Measurements from ENCODE around the gene OOSP3. TPM values are rescaled to one million over a fixed set of nuclear protein-coding genes. Genes with fewer than 3 reads are reported as not detected.

OOSP3 gene
- total RNA-seq, 6 experiments from 2014 or later: not detected

DNA sequence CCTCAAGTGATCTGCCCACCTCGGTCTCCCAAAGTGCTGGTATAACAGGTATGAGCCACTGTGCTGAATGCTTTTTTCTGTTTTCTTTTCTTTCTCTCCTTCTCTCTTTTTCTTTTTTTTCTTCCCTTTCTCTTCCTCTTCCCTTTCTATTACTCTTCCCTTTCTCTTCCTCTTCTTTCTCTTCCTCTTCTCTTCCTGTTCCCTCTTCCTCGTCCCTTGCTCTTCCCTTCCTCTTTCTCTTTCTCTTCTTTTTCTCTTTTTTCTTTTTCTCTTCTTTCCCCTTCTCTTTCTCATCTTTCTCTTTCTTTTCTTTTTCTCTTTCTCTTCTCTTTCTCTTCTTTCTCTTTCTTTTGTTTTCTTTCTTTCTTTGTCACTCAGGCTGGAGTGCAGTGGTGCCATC, 60.9 kb downstream of the OOSP3 start:
- ATAC-seq (no peak), DNase-seq (no peak)
- Histone ChIP-seq H3K9me3 (no peaks in the 10 kb centered on the region), H3K27ac (no peak overlapping the region), H3K36me3 (no peaks in the 10 kb centered on the region), H3K27me3 (no peaks in the 10 kb centered on the region), H3K4me3 (no peak overlapping the region), H3K4me1 (no peaks in the 10 kb centered on the region)
- 50% methylated on average over 2 of the region's 2 CpGs for WGBS (ENCODE audit: insufficient coverage, low coverage, low lambda C conversion rate, missing lambda C conversion rate)
- intact Hi-C loops (cut with DNase I): no loop called here
- TF ChIP-seq POLR2A (IDR thresholded peaks at IDR 0.05): no peak
- TF ChIP-seq, protein P1, sequence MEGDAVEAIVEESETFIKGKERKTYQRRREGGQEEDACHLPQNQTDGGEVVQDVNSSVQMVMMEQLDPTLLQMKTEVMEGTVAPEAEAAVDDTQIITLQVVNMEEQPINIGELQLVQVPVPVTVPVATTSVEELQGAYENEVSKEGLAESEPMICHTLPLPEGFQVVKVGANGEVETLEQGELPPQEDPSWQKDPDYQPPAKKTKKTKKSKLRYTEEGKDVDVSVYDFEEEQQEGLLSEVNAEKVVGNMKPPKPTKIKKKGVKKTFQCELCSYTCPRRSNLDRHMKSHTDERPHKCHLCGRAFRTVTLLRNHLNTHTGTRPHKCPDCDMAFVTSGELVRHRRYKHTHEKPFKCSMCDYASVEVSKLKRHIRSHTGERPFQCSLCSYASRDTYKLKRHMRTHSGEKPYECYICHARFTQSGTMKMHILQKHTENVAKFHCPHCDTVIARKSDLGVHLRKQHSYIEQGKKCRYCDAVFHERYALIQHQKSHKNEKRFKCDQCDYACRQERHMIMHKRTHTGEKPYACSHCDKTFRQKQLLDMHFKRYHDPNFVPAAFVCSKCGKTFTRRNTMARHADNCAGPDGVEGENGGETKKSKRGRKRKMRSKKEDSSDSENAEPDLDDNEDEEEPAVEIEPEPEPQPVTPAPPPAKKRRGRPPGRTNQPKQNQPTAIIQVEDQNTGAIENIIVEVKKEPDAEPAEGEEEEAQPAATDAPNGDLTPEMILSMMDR (IDR thresholded peaks at IDR 0.05): no peak

DNA sequence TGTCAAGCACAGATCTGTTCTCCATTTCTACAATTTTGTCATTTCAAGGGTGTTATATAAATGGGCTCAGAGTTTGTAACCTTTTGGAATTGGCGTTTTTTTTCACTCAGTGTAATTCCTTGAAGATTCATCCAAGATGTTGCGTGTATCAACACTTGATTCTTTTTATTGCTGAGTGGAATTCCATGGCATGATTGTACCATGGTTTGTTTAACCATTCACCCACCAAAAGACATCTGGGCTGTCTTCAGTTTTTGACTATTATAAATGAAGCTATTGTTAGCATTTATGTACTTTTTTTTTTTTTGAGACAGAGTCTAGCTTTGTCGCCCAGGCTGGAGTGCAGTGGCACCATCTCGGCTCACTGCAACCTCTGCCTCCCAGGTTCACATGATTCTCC, 62.5 kb downstream of the OOSP3 start:
- Histone ChIP-seq H3K4me1 (no peaks in the 10 kb centered on the region), H3K27me3 (no peaks in the 10 kb centered on the region), H3K4me3 (no peak overlapping the region), H3K36me3 (no peaks in the 10 kb centered on the region), H3K9me3 (no peaks in the 10 kb centered on the region), H3K27ac (no peak overlapping the region)
- intact Hi-C loops (cut with DNase I): no loop called here
- no peak for TF ChIP-seq POLR2A (IDR thresholded peaks at IDR 0.05)
- TF ChIP-seq, protein P1 (IDR thresholded peaks at IDR 0.05): no peak
- no peak for ATAC-seq
- WGBS (ENCODE audit: insufficient coverage, low coverage, low lambda C conversion rate, missing lambda C conversion rate): 53% methylated on average over 4 of the region's 4 CpGs
- DNase-seq: no peak

DNA sequence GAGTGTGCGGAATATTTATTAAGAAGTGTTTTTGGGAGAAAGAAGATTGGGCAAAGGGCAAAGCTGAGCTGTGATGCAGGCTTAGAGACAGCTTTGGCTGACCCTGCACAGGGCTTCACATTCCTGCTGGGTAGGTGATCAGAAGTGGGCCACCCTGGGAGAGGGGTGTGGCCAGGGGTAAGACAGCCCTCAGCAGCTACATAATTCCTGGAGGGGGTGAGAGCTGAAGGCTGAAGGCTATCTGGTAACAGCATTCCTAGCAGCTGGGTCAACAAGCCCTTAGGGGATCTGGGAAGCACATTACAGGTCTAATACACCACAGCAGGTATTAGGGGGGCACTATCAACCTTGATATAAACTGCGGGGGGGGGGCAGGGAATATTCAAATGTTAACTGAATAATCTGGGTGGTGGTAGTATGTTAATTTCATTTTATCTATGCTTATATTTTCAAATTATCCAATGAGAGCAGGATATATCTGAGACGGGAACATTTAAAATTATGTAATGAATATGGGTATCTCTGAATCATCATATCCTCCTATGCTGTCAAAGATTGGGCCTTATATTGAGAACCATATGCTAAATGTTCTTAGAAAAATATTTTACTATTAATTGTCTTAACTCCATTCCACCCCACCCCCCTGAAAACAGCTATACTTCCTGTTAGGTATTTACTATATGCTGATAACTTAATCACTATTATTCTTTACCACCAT, 65.6 kb downstream of the OOSP3 start:
- no peaks in the 10 kb centered on the region for H3K27me3 ChIP-seq
- 61% methylated on average over 3 of the region's 3 CpGs for WGBS (ENCODE audit: insufficient coverage, low coverage, low lambda C conversion rate, missing lambda C conversion rate)
- DNase-seq (no peak), ATAC-seq (no peak)
- intact Hi-C loops (cut with DNase I): no loop called here
- no peak overlapping the region for H3K4me3 ChIP-seq
- H3K4me1 ChIP-seq: no peaks in the 10 kb centered on the region
- no peak overlapping the region for H3K27ac ChIP-seq
- no peaks in the 10 kb centered on the region for H3K9me3 ChIP-seq
- TF ChIP-seq, protein P1 (IDR thresholded peaks at IDR 0.05): no peak
- TF ChIP-seq POLR2A (IDR thresholded peaks at IDR 0.05): no peak
- H3K36me3 ChIP-seq: no peaks in the 10 kb centered on the region

DNA sequence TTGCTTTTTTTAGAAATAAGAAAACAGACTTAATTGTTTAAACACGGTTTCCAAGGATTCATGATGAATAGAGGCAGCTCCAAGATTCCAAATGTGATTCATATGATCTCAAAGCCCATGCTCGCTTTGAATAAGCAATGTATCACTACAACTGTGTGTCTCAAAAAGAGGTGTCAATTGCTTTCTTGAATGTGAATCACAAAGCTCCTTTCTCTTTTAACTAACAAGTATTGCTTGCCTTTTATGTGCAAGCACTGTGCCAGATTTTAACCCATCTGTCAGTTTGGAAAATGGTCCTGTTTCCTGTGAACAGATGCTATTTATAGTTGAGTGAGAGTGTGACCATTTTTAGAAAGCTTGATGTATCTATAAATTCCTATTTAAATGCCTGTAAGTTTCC, 66.1 kb downstream of the OOSP3 start:
- WGBS (ENCODE audit: insufficient coverage, low coverage, low lambda C conversion rate, missing lambda C conversion rate): 43% methylated on average over 2 of the region's 2 CpGs
- Histone ChIP-seq H3K27me3 (no peaks in the 10 kb centered on the region), H3K4me3 (no peak overlapping the region), H3K4me1 (no peaks in the 10 kb centered on the region), H3K27ac (no peak overlapping the region), H3K36me3 (no peaks in the 10 kb centered on the region), H3K9me3 (no peaks in the 10 kb centered on the region)
- intact Hi-C loops (cut with DNase I): no loop called here
- DNase-seq: no peak
- TF ChIP-seq POLR2A (IDR thresholded peaks at IDR 0.05): no peak
- ATAC-seq: no peak

Other genes with a start within 250 kb of the OOSP3 start
- 10 to 100 TPM; 13.8 to 27.6 (median 21.1) TPM for gene PATL1, start 209.7 kb upstream of the OOSP3 start, total RNA-seq
- not detected for gene OR10V1, start 164.9 kb upstream of the OOSP3 start, total RNA-seq
- gene STX3, start 123.4 kb upstream of the OOSP3 start, total RNA-seq: 10 to 100 TPM in 3 of 6 experiments, 1 to 10 TPM in 3; 4.5 to 16.5 (median 8.6) TPM
- gene MRPL16, start 68.0 kb upstream of the OOSP3 start, total RNA-seq: 10 to 100 TPM; 30.6 to 48.3 (median 37.3) TPM
- gene CBLIF, start 33.3 kb upstream of the OOSP3 start, total RNA-seq: not detected
- under 1 TPM in 2 of 6 experiments, not detected in 4; 0.55 to 0.62 TPM for gene TCN1, start 12.3 kb upstream of the OOSP3 start, total RNA-seq
- gene OOSP1, start 59.6 kb downstream of the OOSP3 start, total RNA-seq: not detected
- gene OOSP4A, start 85.3 kb downstream of the OOSP3 start, total RNA-seq: not detected
- not detected for gene OOSP4B, start 138.4 kb downstream of the OOSP3 start, total RNA-seq
- gene OOSP2, start 161.6 kb downstream of the OOSP3 start, total RNA-seq: not detected
- gene MS4A3, start 177.9 kb downstream of the OOSP3 start, total RNA-seq: 1 to 10 TPM in 1 of 6 experiments, under 1 TPM in 2, not detected in 3; 0.48 to 1.2 (median 0.80) TPM
- gene MS4A2, start 209.9 kb downstream of the OOSP3 start, total RNA-seq: under 1 TPM in 1 of 6 experiments, not detected in 5; 0.20 TPM

Measured in right lobe of liver (tissue), 6 donors.